Skeletal muscle tissue (tissue), 4 donors: Measurements from ENCODE around the gene PSME3. TPM values are rescaled to one million over a fixed set of nuclear protein-coding genes. Genes with fewer than 3 reads are reported as not detected.

Experiments used
- H3K27ac ChIP-seq: one replicate; pipeline ENCODE4 v1.7.0; 2013; ENCODE audit warnings: mild to moderate bottlenecking, low read depth, low read length, inconsistent platforms
- H3K27me3 ChIP-seq, 3 donors: one replicate each; pipeline ENCODE4 v1.7.0; 2013; ENCODE audit warnings: low read length in 3 of 3; ENCODE audit not compliant: control insufficient read depth in 3 of 3, insufficient read depth in 3 of 3
- H3K36me3 ChIP-seq, 3 donors: one replicate each; pipeline ENCODE4 v1.7.0; 2013; ENCODE audit warnings: low read length in 3 of 3; ENCODE audit not compliant: control insufficient read depth in 3 of 3, insufficient read depth in 3 of 3
- H3K4me1 ChIP-seq, 3 donors: one replicate each; pipeline ENCODE4 v1.7.0; 2013; ENCODE audit warnings: low read length in 3 of 3, mild to moderate bottlenecking in 3 of 3; ENCODE audit not compliant: control insufficient read depth in 3 of 3, insufficient read depth in 3 of 3
- H3K4me3 ChIP-seq, 3 donors: one replicate each; pipeline ENCODE4 v1.7.0; 2013; ENCODE audit warnings: low read length in 3 of 3
- H3K9ac ChIP-seq, 3 donors: one replicate each; pipeline ENCODE4 v1.7.0; 2013; ENCODE audit warnings: low read length in 3 of 3, mild to moderate bottlenecking in 3 of 3, moderate library complexity in 2 of 3, low read depth in 1 of 3
- H3K9me3 ChIP-seq, 3 donors: one replicate each; pipeline ENCODE4 v1.7.0; 2013; ENCODE audit warnings: low read length in 3 of 3; ENCODE audit not compliant: control insufficient read depth in 3 of 3
- total RNA-seq: library from RNA; depleted of rRNA; stranded (reverse); fragments of >200 nt; gene quantifications from one replicate; pipeline ENCODE4 v1.2.3, GENCODE V29; 2014
- donor health status: Osteomylitis.

PSME3 gene
- total RNA-seq, 1 donor from 2014 or later, result 31.8 TPM

- Histone ChIP-seq H3K9me3 (no peaks in the 10 kb centered on the region), H3K27me3 (no peaks in the 10 kb centered on the region), H3K4me3 (no peak overlapping the region), H3K36me3 (peaks cover 8 to 13% (median 11%) of the 10 kb centered on the region in 3 donors), H3K4me1 (peaks cover 19 to 27% (median 22%) of the 10 kb centered on the region in 3 donors), H3K27ac (no peak overlapping the region), H3K9ac (no peak overlapping the region)
Measured at GRCh38 chr17:42796066-42796758, 37.0 kb upstream of the PSME3 start.

- Histone ChIP-seq H3K36me3 (peaks cover 8 to 13% (median 11%) of the 10 kb centered on the region in 3 donors), H3K27me3 (no peaks in the 10 kb centered on the region), H3K27ac (no peak overlapping the region), H3K9ac (peak overlapping the region; percentile 98 to 99 (median 98)), H3K9me3 (no peaks in the 10 kb centered on the region), H3K4me1 (peaks cover 19 to 27% (median 22%) of the 10 kb centered on the region in 3 donors), H3K4me3 (peak overlapping the region; percentile 98 to 100 (median 99))
Measured at GRCh38 chr17:42797067-42798007, 35.9 kb upstream of the PSME3 start.

- H3K4me1 ChIP-seq, result peaks cover 19 to 27% (median 22%) of the 10 kb centered on the region in 3 donors
- no peaks in the 10 kb centered on the region for H3K27me3 ChIP-seq
- peak overlapping the region; percentile 66 for H3K27ac ChIP-seq
Measured at GRCh38 chr17:42798011-42798382, 35.2 kb upstream of the PSME3 start.

GRCh38 chr17:42798383-42799380 is 34.5 kb upstream of the PSME3 start, which contains the start of the genes CNTD1 and COA3:
Gene CNTD1 (plus strand): TSS chr17:42798861. CDS start chr17:42799068, 207 bp downstream.
Gene COA3 (minus strand): TSS chr17:42798704. CDS start chr17:42798681, 23 bp downstream.
- Histone ChIP-seq H3K4me1 (peaks cover 19 to 27% (median 22%) of the 10 kb centered on the region in 3 donors), H3K9ac (peak within 1 kb of the TSS; percentile 98 to 99 (median 98)), H3K9me3 (no peaks in the 10 kb centered on the region), H3K27ac (peak within 1 kb of the TSS; percentile 66), H3K27me3 (no peaks in the 10 kb centered on the region), H3K36me3 (peaks cover 8 to 13% (median 11%) of the 10 kb centered on the region in 3 donors), H3K4me3 (peak within 1 kb of the TSS; percentile 98 to 100 (median 99))

More at GRCh38 chr17:42798011-42798382, 35.2 kb upstream of the PSME3 start:
- H3K9ac ChIP-seq, result peak overlapping the region; percentile 98 to 99 (median 98)
- H3K4me3 ChIP-seq, result peak overlapping the region; percentile 98 to 100 (median 99)
- no peaks in the 10 kb centered on the region for H3K9me3 ChIP-seq
- peaks cover 8 to 13% (median 11%) of the 10 kb centered on the region in 3 donors for H3K36me3 ChIP-seq

- no peaks in the 10 kb centered on the region for H3K27me3 ChIP-seq
- no peak overlapping the region for H3K27ac ChIP-seq
- H3K36me3 ChIP-seq, result peaks cover 0 to 2% (median 0%) of the 10 kb centered on the region in 3 donors
- no peaks in the 10 kb centered on the region for H3K9me3 ChIP-seq
- H3K9ac ChIP-seq, result no peak overlapping the region
- peaks cover 5 to 8% (median 5%) of the 10 kb centered on the region in 3 donors for H3K4me1 ChIP-seq
- no peak overlapping the region for H3K4me3 ChIP-seq
Measured at GRCh38 chr17:42803074-42803883, 29.9 kb upstream of the PSME3 start.

- Histone ChIP-seq H3K27me3 (no peaks in the 10 kb centered on the region), H3K4me3 (no peak overlapping the region), H3K9ac (no peak overlapping the region), H3K27ac (no peak overlapping the region), H3K9me3 (no peaks in the 10 kb centered on the region), H3K36me3 (peaks cover 0 to 3% (median under 1%) of the 10 kb centered on the region in 3 donors), H3K4me1 (no peaks in the 10 kb centered on the region)
Measured at GRCh38 chr17:42804918-42805367, 28.3 kb upstream of the PSME3 start.

- Histone ChIP-seq H3K27ac (no peak overlapping the region), H3K4me1 (no peaks in the 10 kb centered on the region), H3K4me3 (no peak overlapping the region), H3K9ac (no peak overlapping the region), H3K9me3 (no peaks in the 10 kb centered on the region), H3K27me3 (no peaks in the 10 kb centered on the region), H3K36me3 (peaks cover 7 to 13% (median 10%) of the 10 kb centered on the region in 3 donors)
Measured at GRCh38 chr17:42806249-42806648, 26.9 kb upstream of the PSME3 start.

GRCh38 chr17:42809250-42809649 is 23.9 kb upstream of the PSME3 start:
- H3K27ac ChIP-seq, result no peak overlapping the region
- H3K9me3 ChIP-seq, result no peaks in the 10 kb centered on the region
- no peak overlapping the region for H3K4me3 ChIP-seq
- H3K9ac ChIP-seq, result no peak overlapping the region
- H3K36me3 ChIP-seq, result peaks cover 18 to 30% (median 26%) of the 10 kb centered on the region in 3 donors
- H3K4me1 ChIP-seq, result no peaks in the 10 kb centered on the region
- H3K27me3 ChIP-seq, result no peaks in the 10 kb centered on the region
